ENCODE data around the gene LRSAM1.
A peak's percentile ranks its signal among the peaks of the same experiment; 100 is the strongest.

Gene LRSAM1

DNA sequence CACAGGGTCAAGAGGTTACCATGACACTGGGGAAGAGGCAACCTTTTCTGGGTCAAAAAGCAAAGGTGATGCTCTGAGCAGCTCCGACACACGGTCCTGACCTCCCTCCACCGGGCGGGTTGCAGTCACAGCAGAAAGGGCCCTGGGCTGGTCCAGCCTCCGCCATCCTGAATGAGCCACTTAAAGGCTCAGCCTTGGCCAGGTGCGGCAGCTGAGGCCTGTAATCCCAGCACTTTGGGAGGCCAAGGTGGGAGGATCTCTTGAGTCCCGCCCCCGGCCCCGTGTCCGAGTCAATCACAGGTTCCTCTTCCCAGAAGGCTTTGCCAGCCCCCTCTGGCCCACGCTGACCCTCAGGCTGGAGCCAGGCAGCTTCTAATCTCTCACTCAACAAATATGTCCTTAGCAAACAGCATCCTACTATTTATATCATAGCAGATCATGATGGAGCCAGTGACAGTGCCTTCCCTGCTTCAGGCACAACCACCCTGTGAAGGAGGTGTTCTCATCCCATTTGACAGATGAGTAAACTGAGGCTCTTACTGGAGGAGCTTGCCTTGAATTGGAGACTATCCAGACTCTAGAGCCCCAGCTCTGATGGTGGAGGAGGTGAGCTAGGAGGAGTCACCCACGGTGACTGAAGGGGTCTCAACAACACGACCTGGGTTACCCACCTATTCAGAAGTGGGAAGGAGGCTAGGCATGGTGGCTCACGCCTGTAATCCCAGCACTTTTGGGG lies 79.1 kb downstream of the LRSAM1 start:
- TF ChIP-seq, protein P1, sequence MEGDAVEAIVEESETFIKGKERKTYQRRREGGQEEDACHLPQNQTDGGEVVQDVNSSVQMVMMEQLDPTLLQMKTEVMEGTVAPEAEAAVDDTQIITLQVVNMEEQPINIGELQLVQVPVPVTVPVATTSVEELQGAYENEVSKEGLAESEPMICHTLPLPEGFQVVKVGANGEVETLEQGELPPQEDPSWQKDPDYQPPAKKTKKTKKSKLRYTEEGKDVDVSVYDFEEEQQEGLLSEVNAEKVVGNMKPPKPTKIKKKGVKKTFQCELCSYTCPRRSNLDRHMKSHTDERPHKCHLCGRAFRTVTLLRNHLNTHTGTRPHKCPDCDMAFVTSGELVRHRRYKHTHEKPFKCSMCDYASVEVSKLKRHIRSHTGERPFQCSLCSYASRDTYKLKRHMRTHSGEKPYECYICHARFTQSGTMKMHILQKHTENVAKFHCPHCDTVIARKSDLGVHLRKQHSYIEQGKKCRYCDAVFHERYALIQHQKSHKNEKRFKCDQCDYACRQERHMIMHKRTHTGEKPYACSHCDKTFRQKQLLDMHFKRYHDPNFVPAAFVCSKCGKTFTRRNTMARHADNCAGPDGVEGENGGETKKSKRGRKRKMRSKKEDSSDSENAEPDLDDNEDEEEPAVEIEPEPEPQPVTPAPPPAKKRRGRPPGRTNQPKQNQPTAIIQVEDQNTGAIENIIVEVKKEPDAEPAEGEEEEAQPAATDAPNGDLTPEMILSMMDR (IDR thresholded peaks at IDR 0.05; ENCODE audit: low read depth, low read length): no peak
- H3K4me3 ChIP-seq (replicated peaks in 1 of 2; ENCODE audit: low read depth in 2 of 2, low read length in 2 of 2): no peak overlapping the region
- no peak for DNase-seq (ENCODE audit: low read depth in 2 of 2)

DNA sequence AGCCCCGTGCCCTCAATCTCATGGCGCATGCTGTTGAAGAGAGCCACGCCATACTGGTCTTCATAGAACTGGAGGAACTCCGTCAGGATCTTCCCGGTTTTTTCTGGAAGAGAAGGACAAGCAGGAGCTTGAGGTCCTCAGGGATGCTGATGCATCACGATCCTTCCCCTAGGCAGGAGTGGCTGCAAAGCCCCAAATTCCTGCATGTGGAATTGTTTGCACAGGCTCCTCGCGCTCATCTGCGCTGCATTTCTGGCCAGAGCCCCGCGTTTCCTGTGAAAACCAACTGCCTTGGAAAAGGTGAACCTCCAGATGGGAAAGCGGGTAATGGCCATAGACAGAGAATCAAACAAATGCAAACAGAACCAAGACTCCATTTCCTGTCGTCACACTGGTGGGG lies 80.4 kb downstream of the LRSAM1 start:
- TF ChIP-seq, protein P1 (IDR thresholded peaks at IDR 0.05; ENCODE audit: low read depth, low read length): no peak
- DNase-seq (ENCODE audit: low read depth in 2 of 2): no peak
- no peak overlapping the region for H3K4me3 ChIP-seq (replicated peaks in 1 of 2; ENCODE audit: low read depth in 2 of 2, low read length in 2 of 2)

DNA sequence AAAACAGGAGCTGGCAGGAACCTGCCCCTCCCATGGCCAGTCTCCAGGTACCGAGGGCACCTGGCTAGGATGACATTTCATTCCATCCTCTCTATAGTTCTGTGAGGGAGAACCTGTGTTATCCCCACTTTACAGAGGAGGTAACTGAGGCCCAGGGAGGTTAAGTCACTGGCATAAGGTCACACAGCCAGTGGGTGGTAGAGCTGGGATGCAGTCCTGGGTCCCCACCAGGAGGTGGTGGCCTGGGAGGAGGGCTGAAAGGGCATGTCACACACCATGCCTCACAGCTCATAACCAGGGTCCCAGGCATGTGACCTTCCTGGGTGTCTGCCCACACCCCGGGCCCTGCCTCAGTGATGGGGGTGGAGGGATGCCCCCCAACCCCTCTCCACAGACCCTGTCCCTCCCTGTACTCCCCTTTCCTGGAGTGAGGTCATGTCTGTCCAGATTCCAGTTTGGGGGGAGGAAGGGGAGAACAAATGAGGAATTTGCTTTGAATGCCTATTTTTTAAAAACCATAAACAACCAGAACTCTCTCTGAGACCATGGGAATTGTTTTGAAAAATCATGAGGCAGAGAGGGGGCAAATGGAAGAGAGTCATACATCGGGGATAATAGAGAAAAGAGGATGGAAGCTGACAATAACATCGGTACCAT lies 83.1 kb downstream of the LRSAM1 start:
- TF ChIP-seq, protein P1 (IDR thresholded peaks at IDR 0.05; ENCODE audit: low read depth, low read length): no peak
- DNase-seq (ENCODE audit: low read depth in 2 of 2): no peak
- no peak overlapping the region for H3K4me3 ChIP-seq (replicated peaks in 1 of 2; ENCODE audit: low read depth in 2 of 2, low read length in 2 of 2)

DNA sequence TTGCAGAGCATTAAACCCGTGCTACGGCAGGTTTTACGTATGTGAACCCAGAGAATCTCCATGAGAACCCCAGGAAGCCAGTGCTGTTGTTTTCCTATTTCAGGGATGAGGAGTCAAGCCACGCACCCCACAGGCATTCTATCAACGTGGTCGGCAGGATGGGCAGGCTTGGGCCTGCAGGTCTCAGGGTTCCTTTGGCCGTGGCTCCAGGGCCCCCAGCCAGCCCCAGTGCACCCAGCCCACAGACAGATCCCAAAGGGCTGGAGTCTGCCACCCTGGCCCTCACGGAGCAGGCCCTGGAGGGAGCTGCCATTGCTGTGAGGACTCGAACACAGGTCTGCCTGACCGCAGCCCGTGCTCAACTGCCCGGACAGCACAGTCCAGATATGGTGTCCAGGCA lies 83.6 kb downstream of the LRSAM1 start:
- TF ChIP-seq, protein P1 (IDR thresholded peaks at IDR 0.05; ENCODE audit: low read depth, low read length): no peak
- no peak overlapping the region for H3K4me3 ChIP-seq (replicated peaks in 1 of 2; ENCODE audit: low read depth in 2 of 2, low read length in 2 of 2)
- DNase-seq (ENCODE audit: low read depth in 2 of 2): no peak

DNA sequence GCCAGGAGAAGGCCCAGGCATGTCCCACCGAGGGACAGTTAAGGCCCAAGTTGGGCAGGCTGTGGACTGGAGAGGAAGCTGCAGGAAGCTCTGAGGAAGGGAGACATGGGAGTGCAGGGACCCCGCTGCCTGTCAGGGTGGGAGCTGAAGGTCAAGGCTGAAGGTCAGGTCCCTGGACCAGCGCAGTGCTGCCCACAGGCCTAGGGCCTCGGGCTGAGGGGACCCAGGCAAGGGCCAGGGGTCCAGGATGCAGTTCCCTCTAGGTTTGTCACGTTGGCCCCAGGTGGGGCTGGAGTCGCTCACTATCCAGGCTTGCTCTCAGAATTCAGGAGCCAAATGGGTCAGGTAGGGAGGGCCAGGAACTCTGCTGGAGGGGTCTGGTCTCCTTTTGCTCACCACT lies 84.1 kb downstream of the LRSAM1 start:
- TF ChIP-seq, protein P1 (IDR thresholded peaks at IDR 0.05; ENCODE audit: low read depth, low read length): no peak
- H3K4me3 ChIP-seq (replicated peaks in 1 of 2; ENCODE audit: low read depth in 2 of 2, low read length in 2 of 2): no peak overlapping the region
- no peak for DNase-seq (ENCODE audit: low read depth in 2 of 2)

DNA sequence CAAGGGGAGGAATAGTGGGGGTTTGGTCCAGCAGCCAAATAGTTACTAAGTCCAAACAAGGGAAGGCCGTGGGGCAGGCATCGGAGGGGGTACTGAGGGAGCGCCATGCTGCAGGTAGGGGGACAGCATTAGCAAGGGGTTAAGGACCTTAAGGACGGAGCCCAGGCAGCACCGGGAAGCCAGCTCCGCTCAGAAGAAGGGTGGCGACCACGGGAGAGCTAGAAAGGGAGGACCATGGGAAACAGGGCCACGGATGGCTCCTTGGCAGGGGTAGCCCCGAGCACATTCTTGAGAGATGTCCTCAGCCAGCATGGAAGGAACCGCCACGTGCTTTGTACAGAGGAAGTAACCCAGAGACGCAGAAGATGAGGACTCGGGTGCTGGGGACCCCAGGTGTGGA lies 84.5 kb downstream of the LRSAM1 start:
- no peak overlapping the region for H3K4me3 ChIP-seq (replicated peaks in 1 of 2; ENCODE audit: low read depth in 2 of 2, low read length in 2 of 2)
- TF ChIP-seq, protein P1 (IDR thresholded peaks at IDR 0.05; ENCODE audit: low read depth, low read length): no peak
- peak in 1 of 2 donors; percentile 60 for DNase-seq (ENCODE audit: low read depth in 2 of 2)

Measured in cardiac fibroblast (primary cell).